Esophagus muscularis mucosa (tissue), 4 donors: Measurements from ENCODE around the gene CTNNA3.

ENCODE experiments used
- EP300 ChIP-seq: sonication (generic); formaldehyde crosslinking; IDR thresholded peaks from one replicate; pipeline ENCODE4 v1.6.1; 2017; ENCODE audit warnings: antibody characterized with exemption
- POLR2A ChIP-seq: fragments of 450-650 bp; IDR thresholded peaks from one replicate; pipeline ENCODE4 v1.6.1; 2017; ENCODE audit warnings: antibody characterized with exemption, moderate library complexity, mild to moderate bottlenecking, low read depth
- TF ChIP-seq, protein P1 (sequence below), 3 experiments: fragments of 200-600 bp in 2 of 3; fragments of 450-650 bp in 1 of 3; sonication (generic) in 2 of 3; IDR thresholded peaks; one replicate each; pipeline ENCODE4 v1.5.1; 2017 to 2019; ENCODE audit warnings: antibody characterized with exemption in 3 of 3, mild to moderate bottlenecking in 2 of 3, moderate library complexity in 1 of 3

DNA sequence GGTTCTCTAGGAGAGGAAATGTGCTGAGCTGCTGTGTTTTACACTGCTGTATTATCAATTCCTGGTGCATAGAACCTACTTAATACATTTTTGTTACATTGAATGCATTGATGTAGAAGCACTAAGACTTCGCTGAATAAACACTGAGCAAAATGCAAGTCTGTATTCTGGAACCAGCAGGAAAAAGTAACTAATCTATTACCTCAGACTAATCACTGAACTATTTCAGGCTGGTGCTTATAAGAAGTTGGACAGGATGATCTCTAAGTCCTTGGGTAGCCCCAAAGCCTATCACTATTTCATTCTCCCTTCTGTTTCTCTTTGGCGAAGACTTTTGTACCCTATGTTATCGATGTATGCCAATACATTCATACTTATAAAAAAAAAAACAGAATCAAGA lies 857.3 kb downstream of the CTNNA3 start:
- TF ChIP-seq, protein P1, sequence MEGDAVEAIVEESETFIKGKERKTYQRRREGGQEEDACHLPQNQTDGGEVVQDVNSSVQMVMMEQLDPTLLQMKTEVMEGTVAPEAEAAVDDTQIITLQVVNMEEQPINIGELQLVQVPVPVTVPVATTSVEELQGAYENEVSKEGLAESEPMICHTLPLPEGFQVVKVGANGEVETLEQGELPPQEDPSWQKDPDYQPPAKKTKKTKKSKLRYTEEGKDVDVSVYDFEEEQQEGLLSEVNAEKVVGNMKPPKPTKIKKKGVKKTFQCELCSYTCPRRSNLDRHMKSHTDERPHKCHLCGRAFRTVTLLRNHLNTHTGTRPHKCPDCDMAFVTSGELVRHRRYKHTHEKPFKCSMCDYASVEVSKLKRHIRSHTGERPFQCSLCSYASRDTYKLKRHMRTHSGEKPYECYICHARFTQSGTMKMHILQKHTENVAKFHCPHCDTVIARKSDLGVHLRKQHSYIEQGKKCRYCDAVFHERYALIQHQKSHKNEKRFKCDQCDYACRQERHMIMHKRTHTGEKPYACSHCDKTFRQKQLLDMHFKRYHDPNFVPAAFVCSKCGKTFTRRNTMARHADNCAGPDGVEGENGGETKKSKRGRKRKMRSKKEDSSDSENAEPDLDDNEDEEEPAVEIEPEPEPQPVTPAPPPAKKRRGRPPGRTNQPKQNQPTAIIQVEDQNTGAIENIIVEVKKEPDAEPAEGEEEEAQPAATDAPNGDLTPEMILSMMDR (IDR thresholded peaks at IDR 0.05) = no peak
- TF ChIP-seq EP300 (no peak), POLR2A (no peak)
